OCI-LY1 (cell line): ENCODE results near the gene CLIC4.
A peak's percentile ranks its signal among the peaks of the same experiment; 100 is the strongest.
"Not testable (repeated sequence)": the region's sequence is repeated elsewhere in the genome, so short reads cannot be mapped to it uniquely, and the experiment has no call there.

Source experiments
- H2AFZ ChIP-seq: fragments of 200-600 bp; sonication (generic), shearing (Covaris generic); 2 replicates; pipeline ENCODE4 v1.6.0; 2014; ENCODE audit warnings: antibody characterized with exemption, mild to moderate bottlenecking, low read length
- H3F3A ChIP-seq: fragments of 200-600 bp; sonication (generic), shearing (Covaris generic); 2 replicates; pipeline ENCODE4 v1.6.0; 2014; ENCODE audit warnings: mild to moderate bottlenecking, antibody characterized with exemption, low read length, moderate library complexity; ENCODE audit not compliant: insufficient read depth
- H3K27ac ChIP-seq: fragments of 200-600 bp; sonication (generic); 2 replicates; pipeline ENCODE4 v1.5.1; 2014; ENCODE audit warnings: low read length, mixed run types, mild to moderate bottlenecking, low read depth; ENCODE audit not compliant: poor library complexity, severe bottlenecking
- H3K27me3 ChIP-seq: fragments of 200-600 bp; sonication (generic); 2 replicates; pipeline ENCODE4 v1.6.0; 2014; ENCODE audit warnings: antibody characterized with exemption, mild to moderate bottlenecking, low read length, moderate library complexity; ENCODE audit not compliant: insufficient read depth
- H3K36me3 ChIP-seq: fragments of 200-600 bp; sonication (generic); 2 replicates; pipeline ENCODE4 v1.6.1; 2014; ENCODE audit warnings: mild to moderate bottlenecking, antibody characterized with exemption, low read length, moderate library complexity, mixed read lengths; ENCODE audit not compliant: insufficient read depth
- H3K4me1 ChIP-seq: fragments of 200-600 bp; sonication (generic); 2 replicates; pipeline ENCODE4 v1.5.1; 2014; ENCODE audit warnings: mild to moderate bottlenecking, low read length, moderate library complexity; ENCODE audit not compliant: insufficient read depth, severe bottlenecking
- H3K4me2 ChIP-seq: fragments of 200-600 bp; sonication (generic), shearing (Covaris generic); 2 replicates; pipeline ENCODE4 v1.6.1; 2014; ENCODE audit warnings: low read length
- H3K4me3 ChIP-seq: fragments of 200-600 bp; sonication (generic); 2 replicates; pipeline ENCODE4 v1.5.1; 2014; ENCODE audit warnings: low read length, low read depth, mild to moderate bottlenecking, mixed read lengths; ENCODE audit not compliant: poor library complexity, severe bottlenecking
- H3K79me2 ChIP-seq: fragments of 200-600 bp; shearing (Covaris generic); 2 replicates; pipeline ENCODE4 v1.6.1; 2016; ENCODE audit warnings: mixed run types, low read length, mixed read lengths; ENCODE audit not compliant: insufficient read depth
- H3K9ac ChIP-seq: fragments of 200-600 bp; sonication (generic), shearing (Covaris generic); 2 replicates; pipeline ENCODE4 v1.6.1; 2014; ENCODE audit warnings: mild to moderate bottlenecking, low read length, mixed read lengths
- H3K9me2 ChIP-seq: fragments of 200-600 bp; sonication (generic), shearing (Covaris generic); 2 replicates; pipeline ENCODE4 v1.6.1; 2014; ENCODE audit warnings: low read depth, mild to moderate bottlenecking, low read length, mixed read lengths
- H3K9me3 ChIP-seq: fragments of 200-600 bp; shearing (Covaris generic); 2 replicates; pipeline ENCODE4 v1.6.1; 2014; ENCODE audit warnings: low read length, mixed read lengths
- H4K20me1 ChIP-seq: fragments of 200-600 bp; sonication (generic), shearing (Covaris generic); 2 replicates; pipeline ENCODE4 v1.6.0; 2016; ENCODE audit warnings: mild to moderate bottlenecking, low read length; ENCODE audit not compliant: insufficient read depth
- EZH2 ChIP-seq: fragments of 200-600 bp; sonication (generic), shearing (Covaris generic); IDR thresholded peaks from 2 replicates; pipeline ENCODE4 v1.8.0; 2017; ENCODE audit warnings: borderline replicate concordance, mixed run types, mild to moderate bottlenecking, antibody characterized with exemption, low read length, moderate library complexity, mixed read lengths
- TF ChIP-seq, protein P1 (sequence below): fragments of 200-600 bp; sonication (generic), shearing (Covaris generic); IDR thresholded peaks from 2 replicates; pipeline ENCODE4 v1.5.1; 2017; ENCODE audit warnings: mild to moderate bottlenecking, antibody characterized with exemption, low read length, moderate library complexity, mixed read lengths

Gene CLIC4

DNA sequence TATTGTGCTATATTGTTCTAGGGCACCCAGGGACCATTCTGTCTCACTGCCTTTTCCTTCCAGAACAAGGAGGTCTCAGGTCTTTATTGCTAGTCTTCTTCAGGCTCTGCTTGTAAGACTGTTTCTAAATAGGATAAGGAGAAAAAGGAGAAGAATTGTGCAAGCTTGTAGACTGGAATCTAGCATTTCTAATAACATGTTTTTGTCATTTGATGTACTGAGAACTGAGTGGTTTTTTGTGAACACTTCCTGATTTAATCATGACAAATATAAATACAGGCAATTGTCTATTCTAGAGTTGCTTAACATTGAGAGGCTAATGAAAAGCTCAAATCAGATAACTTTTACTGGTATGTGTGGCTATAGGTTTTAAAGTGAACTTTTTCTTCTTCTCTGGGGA lies 77.6 kb downstream of the CLIC4 start:
- no peaks in the 10 kb centered on the region for H3F3A ChIP-seq
- no peak overlapping the region for H3K9ac ChIP-seq
- peak overlapping the region; percentile 20 for H3K27ac ChIP-seq
- TF ChIP-seq, protein P1, sequence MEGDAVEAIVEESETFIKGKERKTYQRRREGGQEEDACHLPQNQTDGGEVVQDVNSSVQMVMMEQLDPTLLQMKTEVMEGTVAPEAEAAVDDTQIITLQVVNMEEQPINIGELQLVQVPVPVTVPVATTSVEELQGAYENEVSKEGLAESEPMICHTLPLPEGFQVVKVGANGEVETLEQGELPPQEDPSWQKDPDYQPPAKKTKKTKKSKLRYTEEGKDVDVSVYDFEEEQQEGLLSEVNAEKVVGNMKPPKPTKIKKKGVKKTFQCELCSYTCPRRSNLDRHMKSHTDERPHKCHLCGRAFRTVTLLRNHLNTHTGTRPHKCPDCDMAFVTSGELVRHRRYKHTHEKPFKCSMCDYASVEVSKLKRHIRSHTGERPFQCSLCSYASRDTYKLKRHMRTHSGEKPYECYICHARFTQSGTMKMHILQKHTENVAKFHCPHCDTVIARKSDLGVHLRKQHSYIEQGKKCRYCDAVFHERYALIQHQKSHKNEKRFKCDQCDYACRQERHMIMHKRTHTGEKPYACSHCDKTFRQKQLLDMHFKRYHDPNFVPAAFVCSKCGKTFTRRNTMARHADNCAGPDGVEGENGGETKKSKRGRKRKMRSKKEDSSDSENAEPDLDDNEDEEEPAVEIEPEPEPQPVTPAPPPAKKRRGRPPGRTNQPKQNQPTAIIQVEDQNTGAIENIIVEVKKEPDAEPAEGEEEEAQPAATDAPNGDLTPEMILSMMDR, result no peak
- TF ChIP-seq EZH2, result no peak
- H4K20me1 ChIP-seq, result no peaks in the 10 kb centered on the region
- H3K27me3 ChIP-seq, result no peaks in the 10 kb centered on the region
- H3K4me2 ChIP-seq, result no peak overlapping the region
- H3K9me2 ChIP-seq, result no peaks in the 10 kb centered on the region
- no peak overlapping the region for H2AFZ ChIP-seq
- H3K4me1 ChIP-seq, result peaks cover 53% of the 10 kb centered on the region
- peaks cover 16% of the 10 kb centered on the region; the same call in 1 of the 2 replicates for H3K36me3 ChIP-seq
- peaks cover 24% of the 10 kb centered on the region; the same call in 1 of the 2 replicates for H3K79me2 ChIP-seq
- no peak overlapping the region for H3K4me3 ChIP-seq
- no peaks in the 10 kb centered on the region for H3K9me3 ChIP-seq

DNA sequence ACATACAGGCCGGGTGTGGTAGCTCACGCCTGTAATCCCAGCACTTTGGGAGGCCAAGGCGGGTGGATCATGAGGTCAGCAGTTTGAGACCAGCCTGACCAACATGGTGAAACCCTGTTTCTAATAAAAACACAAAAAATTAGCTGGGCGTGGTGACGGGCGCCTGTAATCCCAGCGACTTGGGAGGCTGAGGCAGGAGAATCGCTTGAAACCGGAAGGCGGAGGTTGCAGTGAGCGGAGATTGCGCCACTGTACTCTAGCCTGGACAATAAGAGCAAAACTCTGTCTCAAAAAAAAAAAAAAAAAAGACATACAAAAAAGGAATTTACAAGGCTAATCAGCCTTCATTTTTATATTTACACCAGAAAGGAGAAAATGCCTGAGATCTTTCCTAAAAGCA lies 78.2 kb downstream of the CLIC4 start:
- not testable (repeated sequence) for H3K4me3 ChIP-seq, H3K9me2 ChIP-seq, H3K27ac ChIP-seq, H3K4me2 ChIP-seq, H3K27me3 ChIP-seq, H2AFZ ChIP-seq, H3K9me3 ChIP-seq, H3K9ac ChIP-seq, H4K20me1 ChIP-seq, H3F3A ChIP-seq
- Histone ChIP-seq H3K36me3 (peaks cover 12% of the 10 kb centered on the region; the same call in 1 of the 2 replicates), H3K4me1 (peaks cover 59% of the 10 kb centered on the region), H3K79me2 (peaks cover 23% of the 10 kb centered on the region; the same call in 1 of the 2 replicates)

DNA sequence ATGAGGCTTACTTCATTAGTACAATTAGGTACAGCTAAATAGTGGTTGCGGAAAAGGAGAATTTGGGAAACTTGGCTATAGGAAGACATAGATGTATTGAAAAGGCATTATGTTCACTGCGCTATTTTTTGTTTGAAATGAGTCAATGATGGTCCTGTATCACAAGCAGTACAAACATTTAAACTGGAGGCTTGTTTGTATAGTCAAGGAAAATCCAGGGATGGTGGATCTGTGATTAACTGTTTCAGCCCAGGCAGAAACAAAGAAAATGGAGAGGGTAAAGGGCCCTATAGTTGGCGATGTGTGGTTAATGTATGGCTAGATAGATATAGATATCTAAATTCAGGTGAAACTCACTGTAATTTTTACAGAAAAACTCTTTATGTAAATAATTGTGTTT lies 79.9 kb downstream of the CLIC4 start:
- Histone ChIP-seq H3K36me3 (peaks cover 10% of the 10 kb centered on the region; the same call in 1 of the 2 replicates), H4K20me1 (no peaks in the 10 kb centered on the region), H3K9me2 (no peaks in the 10 kb centered on the region), H3K4me1 (peaks cover 76% of the 10 kb centered on the region), H3F3A (no peaks in the 10 kb centered on the region), H3K9ac (no peak overlapping the region), H3K27me3 (no peaks in the 10 kb centered on the region), H3K4me3 (no peak overlapping the region), H2AFZ (no peak overlapping the region), H3K9me3 (no peaks in the 10 kb centered on the region), H3K27ac (no peak overlapping the region), H3K4me2 (no peak overlapping the region; the same call in 1 of the 2 replicates), H3K79me2 (peaks cover 30% of the 10 kb centered on the region; the same call in 1 of the 2 replicates)
- no peak for TF ChIP-seq EZH2
- TF ChIP-seq, protein P1, result no peak

DNA sequence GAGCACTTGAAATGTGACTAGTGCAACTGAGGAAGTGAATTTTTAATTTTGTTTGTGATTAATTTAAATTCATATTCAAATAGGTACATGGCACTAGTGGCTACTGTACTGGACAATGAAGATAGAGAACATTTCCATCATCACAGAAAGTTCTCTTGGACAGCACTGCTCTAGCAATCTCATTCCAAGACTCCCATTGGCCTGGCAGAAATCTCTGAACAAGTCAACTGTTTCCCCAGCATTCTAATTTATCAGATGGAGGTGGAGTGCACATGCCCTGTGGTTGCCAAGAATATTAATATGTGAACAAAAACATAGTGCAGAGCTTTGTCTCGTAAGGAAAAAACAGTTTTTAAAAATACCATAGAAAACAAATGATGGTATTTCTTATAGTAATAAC lies 81.3 kb downstream of the CLIC4 start:
- H3K36me3 ChIP-seq, result peaks cover 10% of the 10 kb centered on the region; the same call in 1 of the 2 replicates
- H3K4me3 ChIP-seq, result no peak overlapping the region
- H3K9ac ChIP-seq, result no peak overlapping the region; the same call in 1 of the 2 replicates
- H3K4me1 ChIP-seq, result peaks cover 71% of the 10 kb centered on the region
- H3K9me3 ChIP-seq, result no peaks in the 10 kb centered on the region
- no peaks in the 10 kb centered on the region for H4K20me1 ChIP-seq
- no peak for TF ChIP-seq EZH2
- TF ChIP-seq, protein P1, result no peak
- H3K27ac ChIP-seq, result peak overlapping the region; percentile 61
- H2AFZ ChIP-seq, result no peak overlapping the region
- H3K4me2 ChIP-seq, result peak overlapping the region; percentile 34; the same call in 1 of the 2 replicates
- H3K79me2 ChIP-seq, result peaks cover 30% of the 10 kb centered on the region; the same call in 1 of the 2 replicates
- H3F3A ChIP-seq, result no peaks in the 10 kb centered on the region
- no peaks in the 10 kb centered on the region for H3K27me3 ChIP-seq
- no peaks in the 10 kb centered on the region for H3K9me2 ChIP-seq
